ENCODE data around the gene MTG2. TPM values are rescaled to one million over a fixed set of nuclear protein-coding genes. Genes with fewer than 3 reads are reported as not detected.

The MTG2 gene
- polyA plus RNA-seq, 1 of the 3 experiments (the other 2 are of a cell fraction) = 42.9 TPM

GRCh38 chr20:62238569-62239277 lies 55.9 kb downstream of the MTG2 start:
- Histone ChIP-seq H3K9me3 (no peaks in the 10 kb centered on the region), H3K4me1 (ENCODE audit: control insufficient read depth in 1 of 2, insufficient read depth in 2 of 2, low read depth in 1 of 2, low read length in 1 of 2) (peaks cover 5 to 30% of the 10 kb centered on the region in 2 experiments; a peak in 1 of 4 replicates), H3K4me2 (peak overlapping the region; percentile 85), H3K27ac (ENCODE audit: low read depth in 2 of 2, low read length in 1 of 2) (no peak overlapping the region; a peak in 1 of 4 replicates), H3K27me3 (ENCODE audit: insufficient read depth) (no peaks in the 10 kb centered on the region), H3K9ac (peak overlapping the region; percentile 80), H3F3A (replicated peaks; ENCODE audit: insufficient read depth) (no peaks in the 10 kb centered on the region), H3K4me3 (ENCODE audit: low read depth in 2 of 2, low read length in 1 of 2) (peak overlapping the region; percentile 68 to 69), H2AFZ (ENCODE audit: low read depth) (no peak overlapping the region), H3K9me2 (no peaks in the 10 kb centered on the region), H3K79me2 (ENCODE audit: insufficient read depth) (peaks cover 50% of the 10 kb centered on the region), H4K20me1 (ENCODE audit: insufficient read depth) (peaks cover 42% of the 10 kb centered on the region), H3K36me3 (replicated peaks in 1 of 2; ENCODE audit: control insufficient read depth in 1 of 2, insufficient read depth in 2 of 2, low read length in 1 of 2) (peaks cover 0 to 12% of the 10 kb centered on the region in 2 experiments)
- POLR2A ChIA-PET = no interaction called here
- WGBS (ENCODE audit: low lambda C conversion rate) = 7% methylated on average over 15 of the region's 70 CpGs
- TF ChIP-seq RFX5 (IDR thresholded peaks at IDR 0.05; ENCODE audit: low read length) (no peak), YY1 (IDR thresholded peaks at IDR 0.05; ENCODE audit: low read depth) (no peak), MAX (IDR thresholded peaks at IDR 0.05; ENCODE audit: low read depth) (no peak), NRF1 (IDR thresholded peaks at IDR 0.05; ENCODE audit: low read depth, low read length) (no peak), FOXM1 (IDR thresholded peaks at IDR 0.05; ENCODE audit: low read depth) (no peak), SMC3 (IDR thresholded peaks at IDR 0.05; ENCODE audit: low read depth, low read length) (no peak), GATA2 (CRISPR knock-in tag; IDR thresholded peaks at IDR 0.05) (no peak), CTCF (IDR thresholded peaks at IDR 0.05) (no peak), TCF12 (IDR thresholded peaks at IDR 0.05) (no peak), CHD2 (IDR thresholded peaks at IDR 0.05; ENCODE audit: low read length, partially characterized antibody) (no peak), RAD21 (IDR thresholded peaks at IDR 0.05; ENCODE audit: low read length) (no peak)
- no peak for DNase-seq
- CTCF ChIA-PET = interaction anchor here (1.6 kb wide), 1 partner anchor 144 kb away, joined by 6 read pairs; no protein-coding TSS in a partner anchor

GRCh38 chr20:62239278-62239879 lies 56.6 kb downstream of the MTG2 start:
- ChIA-PET POLR2A (interaction anchor here (1.3 kb wide), 1 partner anchor 9 kb away, joined by 3 read pairs; no protein-coding TSS in a partner anchor), CTCF (no interaction called here)
- Histone ChIP-seq H3K79me2 (ENCODE audit: insufficient read depth) (peaks cover 57% of the 10 kb centered on the region), H4K20me1 (ENCODE audit: insufficient read depth) (peaks cover 49% of the 10 kb centered on the region), H3K9me2 (no peaks in the 10 kb centered on the region), H3K4me1 (ENCODE audit: control insufficient read depth in 1 of 2, insufficient read depth in 2 of 2, low read depth in 1 of 2, low read length in 1 of 2) (peaks cover 5 to 28% of the 10 kb centered on the region in 2 experiments; a peak in 1 of 4 replicates), H3K27me3 (ENCODE audit: insufficient read depth) (no peaks in the 10 kb centered on the region), H3K9ac (peak overlapping the region; percentile 80), H3K27ac (ENCODE audit: low read depth in 2 of 2, low read length in 1 of 2) (no peak overlapping the region), H2AFZ (ENCODE audit: low read depth) (no peak overlapping the region), H3K9me3 (no peaks in the 10 kb centered on the region), H3F3A (replicated peaks; ENCODE audit: insufficient read depth) (no peaks in the 10 kb centered on the region), H3K4me3 (ENCODE audit: low read depth in 2 of 2, low read length in 1 of 2) (peak overlapping the region; percentile 68 to 69), H3K4me2 (peak overlapping the region; percentile 85), H3K36me3 (replicated peaks in 1 of 2; ENCODE audit: control insufficient read depth in 1 of 2, insufficient read depth in 2 of 2, low read length in 1 of 2) (peaks cover 0 to 12% of the 10 kb centered on the region in 2 experiments)
- WGBS (ENCODE audit: low lambda C conversion rate) = 62% methylated on average over 12 of the region's 23 CpGs
- DNase-seq = no peak
- TF ChIP-seq EZH2phosphoT487 (IDR thresholded peaks at IDR 0.05; ENCODE audit: borderline replicate concordance, low read depth) (no peak), TAF1 (IDR thresholded peaks at IDR 0.05; ENCODE audit: borderline replicate concordance, low read depth, low read length) (no peak), MXI1 (IDR thresholded peaks at IDR 0.05; ENCODE audit: low read depth, low read length) (no peak), NRF1 (IDR thresholded peaks at IDR 0.05; ENCODE audit: low read depth, low read length) (no peak), REST (IDR thresholded peaks at IDR 0.05; ENCODE audit: low read depth, low read length) (no peak), USF2 (IDR thresholded peaks at IDR 0.05; ENCODE audit: borderline replicate concordance, low read depth, low read length) (no peak), CHD2 (IDR thresholded peaks at IDR 0.05; ENCODE audit: low read length, partially characterized antibody) (no peak), CTCF (IDR thresholded peaks at IDR 0.05) (no peak)
